HepG2 (cell line): ENCODE results near the gene CNNM2. TPM values are rescaled to one million over a fixed set of nuclear protein-coding genes. Genes with fewer than 3 reads are reported as not detected.

Source experiments
- ATAC-seq: fragments of 200-7000 bp; cut with Tn5 transposase; 3 replicates; pipeline ENCODE4 v1.9.1; 2020; ENCODE audit warnings: mild to moderate bottlenecking, moderate library complexity
- BruUV-seq: library from RNA; stranded (reverse); fragments of 400-500 nt; replicated peaks from 2 replicates; lab custom pipeline; 2021; lab: Mats Ljungman, UMichigan
- CTCF ChIA-PET: fragments of 300-600 bp; formaldehyde crosslinking; extraction: SDS; loops from one replicate; lab custom pipeline; 2021; ENCODE audit warnings: low total read pairs, inconsistent platforms, low intra/inter-chr PET ratio; lab: Yijun Ruan, JAX
- POLR2A ChIA-PET: fragments of 350-600 bp; sonication (Branson Sonifier 250); formaldehyde crosslinking; loops from one replicate; lab custom pipeline; 2020; ENCODE audit warnings: antibody characterized with exemption, inconsistent platforms; lab: Yijun Ruan, JAX
- DNase-seq: peaks from one replicate; pipeline ENCODE4 v3.0.0-alpha.2; 2015; ENCODE audit warnings: low spot score
- FAIRE-seq: peaks from 3 replicates; lab custom pipeline; 2011; peaks lifted over from hg19 to GRCh38; lab: Jason Lieb, UNC
- H2AFZ ChIP-seq: one replicate; pipeline ENCODE4 v1.6.1; 2011; ENCODE audit warnings: low read length, inconsistent platforms
- H3K27ac ChIP-seq: fragments of 300-600 bp; 3 replicates; pipeline ENCODE4 v1.8.0; 2011; ENCODE audit warnings: mixed run types, mild to moderate bottlenecking, mixed read lengths, low read length, inconsistent platforms; ENCODE audit not compliant: insufficient read depth; ENCODE audit errors: extremely low read length
- H3K27me3 ChIP-seq, 2 experiments: fragments of 200-600 bp in 1 of 2; 2 replicates in 1 of 2; 3 replicates in 1 of 2; pipeline versions ENCODE4 v1.6.0 to v1.8.0; 2011; ENCODE audit warnings: low read length in 2 of 2, mild to moderate bottlenecking in 2 of 2, moderate library complexity in 2 of 2, inconsistent platforms in 1 of 2; ENCODE audit not compliant: insufficient read depth in 2 of 2, control insufficient read depth in 1 of 2
- H3K36me3 ChIP-seq, 2 experiments: fragments of 200-600 bp in 1 of 2; replicated peaks in 1 of 2; 2 replicates in 1 of 2; 3 replicates in 1 of 2; pipeline versions ENCODE4 v1.5.1 to v1.8.0; 2011; ENCODE audit warnings: low read length in 2 of 2, inconsistent platforms in 1 of 2; ENCODE audit not compliant: insufficient read depth in 2 of 2, control insufficient read depth in 1 of 2
- H3K4me1 ChIP-seq: 2 replicates; pipeline ENCODE4 v1.5.1; 2012; ENCODE audit warnings: low read length, inconsistent platforms; ENCODE audit not compliant: insufficient read depth
- H3K4me2 ChIP-seq: 2 replicates; pipeline ENCODE4 v1.6.0; 2011; ENCODE audit warnings: low read depth, low read length, inconsistent platforms
- H3K4me3 ChIP-seq, 3 experiments: fragments of 200-600 bp in 1 of 3; sonication (generic), shearing (Covaris generic) in 1 of 3; replicated peaks in 1 of 3; 2 replicates each; pipeline ENCODE4 v1.5.1; 2011 to 2016; ENCODE audit warnings: low read length in 3 of 3, inconsistent platforms in 2 of 3, low read depth in 2 of 3, mild to moderate bottlenecking in 2 of 3, control low read depth in 1 of 3, mixed read lengths in 1 of 3; ENCODE audit not compliant: insufficient read depth in 1 of 3
- H3K79me2 ChIP-seq: one replicate; pipeline ENCODE4 v1.6.1; 2011; ENCODE audit warnings: low read length, inconsistent platforms; ENCODE audit not compliant: insufficient read depth
- H3K9ac ChIP-seq: 2 replicates; pipeline ENCODE4 v1.6.0; 2011; ENCODE audit warnings: mild to moderate bottlenecking, low read depth, low read length, inconsistent platforms; ENCODE audit not compliant: insufficient read depth
- H3K9me3 ChIP-seq: 2 replicates; pipeline ENCODE4 v1.5.1; 2012; ENCODE audit warnings: mild to moderate bottlenecking, low read length
- H4K20me1 ChIP-seq: 2 replicates; pipeline ENCODE4 v1.6.0; 2011; ENCODE audit warnings: inconsistent platforms, mild to moderate bottlenecking, low read length, moderate library complexity; ENCODE audit not compliant: insufficient read depth
- HNF4A ChIP-seq: sonication (generic); formaldehyde crosslinking; IDR thresholded peaks from 2 replicates; pipeline ENCODE4 v1.4.0; 2020; ENCODE audit warnings: missing genetic modification reagents
- LRRFIP1 ChIP-seq: sonication (generic); formaldehyde crosslinking; conservative IDR thresholded peaks from 2 replicates; pipeline ENCODE4 v1.4.0; 2020; ENCODE audit warnings: missing genetic modification reagents
- NCOA1 ChIP-seq: sonication (generic); formaldehyde crosslinking; IDR thresholded peaks from 2 replicates; pipeline ENCODE4 v1.9.0; 2021; ENCODE audit warnings: missing genetic modification reagents
- NR2F2 ChIP-seq: IDR thresholded peaks from 2 replicates; pipeline ENCODE4 v1.6.1; 2012; ENCODE audit warnings: low read depth, inconsistent platforms, borderline replicate concordance
- SCMH1 ChIP-seq: sonication (generic); formaldehyde crosslinking; IDR thresholded peaks from 2 replicates; pipeline ENCODE4 v1.9.0; 2021; ENCODE audit warnings: missing genetic modification reagents, mild to moderate bottlenecking, borderline replicate concordance
- ZBTB1 ChIP-seq: sonication (generic); formaldehyde crosslinking; IDR thresholded peaks from 2 replicates; pipeline ENCODE4 v1.4.0; 2020; ENCODE audit warnings: missing genetic modification reagents, borderline replicate concordance
- ZC3H4 ChIP-seq: sonication (generic); formaldehyde crosslinking; IDR thresholded peaks from 2 replicates; pipeline ENCODE4 v1.4.0; 2020; ENCODE audit warnings: missing genetic modification reagents, borderline replicate concordance
- ZNF136 ChIP-seq: sonication (generic); formaldehyde crosslinking; IDR thresholded peaks from 2 replicates; pipeline ENCODE4 v1.8.1; 2022; ENCODE audit warnings: low read depth, mild to moderate bottlenecking, moderate library complexity, missing genetic modification reagents
- ZNF598 ChIP-seq: sonication (generic); formaldehyde crosslinking; IDR thresholded peaks from 2 replicates; pipeline ENCODE4 v1.5.1; 2020; ENCODE audit warnings: mild to moderate bottlenecking, missing genetic modification reagents, borderline replicate concordance
- ZNF674 ChIP-seq: sonication (generic); formaldehyde crosslinking; IDR thresholded peaks from 2 replicates; pipeline ENCODE4 v1.5.0; 2020; ENCODE audit warnings: low read depth, mild to moderate bottlenecking, missing genetic modification reagents
- ZNF784 ChIP-seq: sonication (generic); formaldehyde crosslinking; IDR thresholded peaks from 2 replicates; pipeline ENCODE4 v1.5.1; 2020; ENCODE audit warnings: missing genetic modification reagents, mild to moderate bottlenecking, borderline replicate concordance
- WGBS: methylation state at CpG from one replicate; pipeline ENCODE4 v1.1.6; 2017; ENCODE audit warnings: low lambda C conversion rate; 5-methylcytosine and 5-hydroxymethylcytosine counted together
- in situ Hi-C: cut with HindIII; loops from 2 replicates; pipeline ENCODE4 v1.10.0; 2017; ENCODE audit warnings: low pct_unique_long_range_greater_than_20kb; ENCODE audit not compliant: extremely low pct_ligation_motif_present
- intact Hi-C: fragments of 100-400 bp; cut with micrococcal nuclease; formaldehyde crosslinking; loops from one replicate; pipeline ENCODE4 v1.10.0; 2022; ENCODE audit not compliant: unreplicated experiment
- polyA plus RNA-seq, 8 experiments: library from polyadenylated mRNA; depleted of rRNA in 3 of 8; stranded (reverse) in 7 of 8; unstranded in 1 of 8; fragments of >200 nt; fragmentation: Illumina TruSeq in 4 of 8; extraction: Trizol in 4 of 8; gene quantifications; 2 replicates each; pipeline versions ENCODE4 v1.2.1 to v1.2.3, GENCODE V29; 2011 to 2016; ENCODE audit warnings: low read depth in 4 of 8, missing spikeins in 1 of 8, mixed read lengths in 1 of 8; ENCODE audit not compliant: insufficient read depth in 1 of 8
- total RNA-seq, 5 experiments: library from RNA; depleted of rRNA; stranded (reverse); fragments of >200 nt; fragmentation: Illumina TruSeq; extraction: Trizol; gene quantifications; 2 replicates each; pipeline ENCODE4 v1.2.3, GENCODE V29; 2016; ENCODE audit warnings: low read depth in 1 of 5
- TF ChIP-seq, protein P1 (sequence below): sonication (generic); formaldehyde crosslinking; IDR thresholded peaks from 2 replicates; pipeline ENCODE4 v1.5.1; 2020; ENCODE audit warnings: missing genetic modification reagents, mild to moderate bottlenecking, borderline replicate concordance

Gene CNNM2
- total and polyA plus RNA-seq, 2 of the 13 experiments (the other 11 are each of a cell fraction or from before 2014, with no cell fraction given): 7.1 to 9.0 TPM

GRCh38 chr10:102949916-102950315 lies 31.8 kb downstream of the CNNM2 start:
- BruUV-seq: no TSS peak
- no peak overlapping the region for H2AFZ ChIP-seq
- H3K36me3 ChIP-seq: peaks cover 0 to 4% of the 10 kb centered on the region in 2 experiments; a peak in 1 of 5 replicates
- ChIA-PET CTCF (no interaction called here), POLR2A (no interaction called here)
- 91% methylated on average over 4 of the region's 4 CpGs for WGBS
- H3K79me2 ChIP-seq: peaks cover 8% of the 10 kb centered on the region
- no peaks in the 10 kb centered on the region for H3K27me3 ChIP-seq
- H3K4me1 ChIP-seq: peaks cover 18% of the 10 kb centered on the region
- H3K9ac ChIP-seq: no peak overlapping the region
- DNase-seq: no peak
- no peak overlapping the region for H3K27ac ChIP-seq
- no peaks in the 10 kb centered on the region for H3K9me3 ChIP-seq
- H4K20me1 ChIP-seq: no peaks in the 10 kb centered on the region
- H3K4me2 ChIP-seq: no peak overlapping the region
- TF ChIP-seq NR2F2: no peak
- no peak for TF ChIP-seq ZBTB1
- TF ChIP-seq ZNF784 (CRISPR knock-in tag): no peak
- intact Hi-C loops (no loop called here), in situ Hi-C loops (no loop called here)
- no peak overlapping the region for H3K4me3 ChIP-seq
- ATAC-seq: no peak
- FAIRE-seq: no peak

GRCh38 chr10:102951316-102951715 lies 33.2 kb downstream of the CNNM2 start:
- in situ Hi-C loops: no loop called here
- ChIA-PET POLR2A (no interaction called here), CTCF (no interaction called here)
- H3K9me3 ChIP-seq: no peaks in the 10 kb centered on the region
- H2AFZ ChIP-seq: no peak overlapping the region
- WGBS: 95% methylated on average over 3 of the region's 3 CpGs
- H3K27ac ChIP-seq: no peak overlapping the region
- FAIRE-seq: no peak
- no TSS peak for BruUV-seq
- H3K79me2 ChIP-seq: peaks cover 4% of the 10 kb centered on the region
- H4K20me1 ChIP-seq: no peaks in the 10 kb centered on the region
- peaks cover 0 to 4% of the 10 kb centered on the region in 2 experiments; a peak in 1 of 5 replicates for H3K36me3 ChIP-seq
- H3K27me3 ChIP-seq: no peaks in the 10 kb centered on the region
- peaks cover 5% of the 10 kb centered on the region for H3K4me1 ChIP-seq
- no peak overlapping the region for H3K4me3 ChIP-seq
- H3K4me2 ChIP-seq: no peak overlapping the region
- no peak overlapping the region for H3K9ac ChIP-seq
- intact Hi-C loops: no loop called here
- DNase-seq: no peak
- ATAC-seq: no peak
- TF ChIP-seq ZC3H4 (CRISPR knock-in tag) (no peak), ZNF136 (CRISPR knock-in tag) (no peak), LRRFIP1 (CRISPR knock-in tag) (no peak), SCMH1 (CRISPR knock-in tag) (no peak), HNF4A (no peak), NCOA1 (CRISPR knock-in tag) (no peak), ZNF598 (CRISPR knock-in tag) (no peak), ZNF674 (CRISPR knock-in tag) (no peak)
- TF ChIP-seq, protein P1, sequence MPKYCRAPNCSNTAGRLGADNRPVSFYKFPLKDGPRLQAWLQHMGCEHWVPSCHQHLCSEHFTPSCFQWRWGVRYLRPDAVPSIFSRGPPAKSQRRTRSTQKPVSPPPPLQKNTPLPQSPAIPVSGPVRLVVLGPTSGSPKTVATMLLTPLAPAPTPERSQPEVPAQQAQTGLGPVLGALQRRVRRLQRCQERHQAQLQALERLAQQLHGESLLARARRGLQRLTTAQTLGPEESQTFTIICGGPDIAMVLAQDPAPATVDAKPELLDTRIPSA (CRISPR knock-in tag): no peak
